KG1 (cell line): ENCODE results near the gene MON2.
"Not testable (repeated sequence)": the region's sequence is repeated elsewhere in the genome, so short reads cannot be mapped to it uniquely, and the experiment has no call there.

Experiments used
- DNase-seq: peaks from one replicate; lab custom pipeline; 2025; lab: John Stamatoyannopoulos, UW

MON2 gene

GRCh38 chr12:62543741-62544140, 77.1 kb downstream of the MON2 start:
- no peak for DNase-seq

- no peak for DNase-seq
These were observed 86.4 kb downstream of the MON2 start for GRCh38 chr12:62552906-62553556.

- not testable (repeated sequence) for DNase-seq
These were observed 92.7 kb downstream of the MON2 start for GRCh38 chr12:62559366-62559765.

GRCh38 chr12:62562846-62563245, 96.2 kb downstream of the MON2 start:
- no peak for DNase-seq

GRCh38 chr12:62575036-62575435, 108.4 kb downstream of the MON2 start:
- DNase-seq = no peak

DNA sequence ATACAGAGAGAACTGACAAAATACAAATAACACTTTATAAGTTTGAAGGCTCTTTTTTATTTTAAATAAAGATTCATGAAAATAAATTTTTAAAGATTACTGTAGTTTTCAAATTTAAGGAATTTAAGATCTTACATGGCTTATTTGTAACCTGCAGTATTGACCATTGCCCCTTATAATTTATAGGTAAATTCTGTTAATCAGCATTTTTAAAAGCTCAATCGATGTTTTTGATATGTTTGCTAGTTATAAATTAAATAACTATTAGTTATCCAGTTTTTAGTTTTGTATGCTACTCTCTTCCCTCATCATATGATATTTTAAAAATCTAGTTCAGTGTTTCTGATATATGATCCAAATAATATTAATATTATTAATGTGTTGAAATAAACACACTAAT, 109.9 kb downstream of the MON2 start:
- DNase-seq = no peak

GRCh38 chr12:62578726-62579125, 112.1 kb downstream of the MON2 start:
- no peak for DNase-seq

GRCh38 chr12:62581288-62582064, 114.8 kb downstream of the MON2 start:
- DNase-seq = peak; percentile 2

DNA sequence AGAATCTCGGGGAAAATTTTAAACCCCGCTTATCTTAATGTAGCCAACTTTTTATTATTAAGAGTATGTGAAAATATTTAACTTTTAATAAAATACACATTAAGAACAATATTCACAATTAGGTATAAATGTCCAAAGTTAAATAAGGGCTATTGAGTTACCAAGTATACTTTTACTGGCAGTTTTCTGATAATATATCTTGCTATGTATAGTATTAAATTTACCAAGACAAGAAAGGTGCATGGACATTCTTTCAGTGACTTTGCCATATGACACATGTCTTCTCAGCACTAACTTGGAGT, 115.4 kb downstream of the MON2 start:
- no peak for DNase-seq

DNA sequence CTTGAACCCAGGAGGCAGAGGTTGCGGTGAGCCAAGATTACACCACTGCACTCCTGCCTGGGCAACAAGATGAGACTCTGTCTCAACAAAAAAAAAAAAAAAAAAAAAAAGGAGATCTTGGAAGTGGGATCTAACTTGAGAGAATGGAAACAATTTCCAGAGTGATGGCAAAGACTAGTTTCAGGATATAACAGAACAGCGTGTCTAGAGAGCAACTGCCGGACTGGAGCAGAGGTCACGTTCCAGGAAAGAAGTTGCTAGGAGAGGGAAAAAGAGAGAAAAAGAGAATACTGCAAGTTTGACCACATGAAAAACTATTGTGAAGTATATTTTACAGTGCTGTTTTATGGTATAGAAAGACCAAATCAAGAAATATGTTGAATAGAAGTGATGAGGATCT, 118.0 kb downstream of the MON2 start:
- DNase-seq = no peak

GRCh38 chr12:62586850-62587249, 120.2 kb downstream of the MON2 start:
- DNase-seq = no peak

DNA sequence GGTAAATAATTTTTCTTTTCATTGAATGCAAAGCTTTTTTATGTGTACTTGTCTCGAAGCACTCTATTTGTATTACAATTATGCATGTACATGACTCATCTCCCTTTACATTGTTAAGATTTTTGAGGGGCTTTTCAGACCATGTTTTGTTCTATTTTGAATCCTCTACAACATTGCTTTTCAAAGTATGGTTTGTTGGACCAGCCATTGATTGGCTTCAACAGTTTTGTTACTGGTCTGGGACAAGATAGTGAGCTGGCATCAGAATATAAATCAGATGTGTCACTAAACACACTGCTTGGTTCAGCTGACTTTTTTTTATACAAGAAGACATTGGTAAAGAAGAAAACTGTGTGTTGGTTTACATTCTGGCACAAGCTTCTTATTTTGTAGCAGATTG, 122.3 kb downstream of the MON2 start:
- DNase-seq = no peak

DNA sequence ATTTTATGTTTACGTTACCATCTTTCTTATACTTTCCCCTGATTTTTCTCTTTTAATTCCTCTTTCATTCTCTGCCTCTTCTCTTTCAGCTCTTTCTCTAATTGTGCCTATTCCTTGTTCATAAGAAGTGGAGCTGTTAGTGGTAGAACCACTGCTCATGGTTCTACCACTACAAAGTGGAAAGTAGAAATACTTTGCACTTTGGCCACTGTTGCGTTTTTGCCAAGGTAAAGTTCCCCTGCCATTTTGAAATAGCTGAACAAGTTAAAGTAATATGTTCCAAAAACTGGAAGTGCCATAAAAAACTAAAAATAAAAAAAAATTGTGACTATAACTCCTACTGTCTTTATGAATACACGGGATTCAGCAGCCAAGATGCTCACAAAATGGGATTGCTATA, 130.6 kb downstream of the MON2 start:
- no peak for DNase-seq

- no peak for DNase-seq
These were observed 132.2 kb downstream of the MON2 start for GRCh38 chr12:62598846-62599245.

GRCh38 chr12:62599854-62600437, 133.3 kb downstream of the MON2 start:
- DNase-seq = no peak

GRCh38 chr12:62601765-62602164, 135.1 kb downstream of the MON2 start:
- peak; percentile 5 for DNase-seq

GRCh38 chr12:62602255-62603060, 135.8 kb downstream of the MON2 start:
- peak; percentile 42 for DNase-seq

- DNase-seq = peak; percentile 32
These were observed 136.6 kb downstream of the MON2 start for GRCh38 chr12:62603061-62603810.

- no peak for DNase-seq
These were observed 137.1 kb downstream of the MON2 start for GRCh38 chr12:62603811-62604098.

DNA sequence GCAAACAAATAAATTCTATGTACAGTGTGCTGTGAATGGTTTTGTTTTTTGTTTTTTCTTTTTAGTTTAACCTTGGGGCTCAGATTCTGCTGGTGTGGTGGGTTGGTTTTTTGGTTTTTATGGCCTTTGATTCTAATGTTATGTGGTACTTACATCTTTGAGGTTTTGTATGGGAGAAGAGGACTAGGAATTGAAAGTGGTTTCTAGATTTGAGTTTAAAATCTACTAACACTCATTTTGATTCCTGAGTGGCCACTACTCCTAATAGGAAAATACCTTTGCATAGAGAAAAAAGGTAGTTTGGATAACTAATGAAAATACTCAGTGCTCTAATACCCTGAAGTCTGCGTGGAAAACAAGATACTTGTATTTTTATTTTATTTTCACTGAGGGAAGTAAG, 137.7 kb downstream of the MON2 start:
- DNase-seq = no peak

GRCh38 chr12:62604871-62605270, 138.2 kb downstream of the MON2 start:
- no peak for DNase-seq

DNA sequence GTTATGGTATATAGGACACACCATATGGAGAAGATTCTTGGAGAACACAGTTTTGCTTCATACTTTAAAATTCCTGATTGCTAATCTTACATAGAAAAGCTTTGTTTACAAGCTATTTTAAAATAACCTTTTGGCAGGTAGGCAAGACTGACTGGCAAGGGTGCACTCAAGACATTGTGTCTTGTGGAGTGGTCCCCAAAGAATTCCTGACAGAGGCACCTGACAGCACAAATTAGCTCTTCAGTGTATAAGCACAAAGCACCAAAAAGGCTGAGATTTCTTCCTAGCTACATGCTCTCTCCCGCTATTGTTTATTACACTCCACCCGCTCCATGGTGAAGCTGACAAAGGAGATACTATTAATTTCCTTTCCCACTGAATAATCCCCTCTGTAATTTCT, 139.4 kb downstream of the MON2 start:
- DNase-seq = no peak
